Activated CD8-positive, alpha-beta memory T cell treated with anti-CD3 and anti-CD28 coated beads for 36 hours (primary cell): ENCODE results near the gene RETN. TPM values are rescaled to one million over a fixed set of nuclear protein-coding genes. Genes with fewer than 3 reads are reported as not detected.
"Not testable (repeated sequence)": the region's sequence is repeated elsewhere in the genome, so short reads cannot be mapped to it uniquely, and the experiment has no call there.

ENCODE experiments used
- CTCF ChIA-PET: fragments of 350-600 bp; sonication (Branson Sonifier 250); formaldehyde crosslinking; loops from one replicate; lab custom pipeline; 2021; ENCODE audit warnings: antibody characterized with exemption; lab: Charles Lee
- POLR2A ChIA-PET: fragments of 350-600 bp; sonication (Branson Sonifier 250); formaldehyde crosslinking; loops from one replicate; lab custom pipeline; 2021; ENCODE audit warnings: antibody characterized with exemption; lab: Charles Lee
- total RNA-seq, 2 experiments: library from RNA; stranded (reverse); gene quantifications; one replicate each; pipeline ENCODE4 v1.2.3, GENCODE V29; 2021

Gene RETN
- total RNA-seq, 2 experiments from 2014 or later = not detected

GRCh38 chr19:7636317-7636690, 32.5 kb upstream of the RETN start:
- CTCF ChIA-PET = interaction anchor here (1.1 kb wide), 1 partner anchor 14 kb away, joined by 3 read pairs; no protein-coding TSS in a partner anchor
- POLR2A ChIA-PET = no interaction called here

GRCh38 chr19:7636691-7637373, 32.0 kb upstream of the RETN start, which contains the start of gene STXBP2:
STXBP2 (plus strand) TSS chr19:7637110; CDS start chr19:7637150, 40 bp downstream.
- CTCF ChIA-PET = interaction anchor here (1.9 kb wide), 1 partner anchor 44 kb away, joined by 7 read pairs; the partner anchor contains the start of gene TRAPPC5
- POLR2A ChIA-PET = interaction anchor here (0.8 kb wide), 1 partner anchor 15 kb away, joined by 3 read pairs; no protein-coding TSS in a partner anchor

DNA sequence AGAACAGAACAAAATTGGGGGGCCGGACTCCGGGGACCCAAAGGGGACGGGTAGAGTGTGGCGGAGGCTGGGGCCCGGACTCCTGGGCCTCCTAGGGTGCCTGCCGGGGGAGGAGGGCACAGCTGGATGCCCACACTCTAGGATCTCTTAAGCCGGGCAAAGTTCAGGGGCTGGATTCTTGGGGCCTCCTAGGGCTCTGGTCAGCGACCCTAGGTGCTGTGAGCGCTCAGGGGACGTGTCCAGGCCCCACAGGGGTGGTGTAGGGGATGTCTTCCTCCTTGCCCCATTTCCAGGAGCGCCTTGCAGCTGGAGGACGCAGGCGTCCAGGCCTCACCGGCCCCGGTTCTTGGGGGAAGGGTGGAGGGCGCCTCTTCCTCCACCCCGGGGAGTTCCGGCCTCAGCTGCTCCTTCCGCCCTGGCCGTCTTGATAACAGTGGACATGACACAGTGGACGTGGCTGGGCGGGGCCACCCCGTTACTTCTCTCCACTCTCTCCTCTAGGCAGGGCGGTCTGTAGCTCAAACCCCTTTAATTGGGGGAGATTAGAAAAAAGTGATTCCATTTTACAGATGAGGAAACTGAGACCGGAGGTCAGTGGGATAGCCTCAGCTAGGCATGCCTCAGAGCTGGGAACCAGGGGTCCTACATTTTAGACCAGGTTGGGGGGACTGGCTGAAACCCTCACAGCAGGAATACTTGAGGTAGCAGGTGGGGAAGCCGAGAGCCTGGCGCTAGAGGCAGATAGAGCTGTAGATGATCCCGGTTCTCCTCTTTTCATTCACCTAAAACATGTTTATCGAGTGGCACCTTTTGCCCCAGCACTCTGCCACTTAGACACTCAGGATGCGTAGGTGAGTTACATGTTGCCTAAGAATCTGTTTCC, 31.2 kb upstream of the RETN start:
- ChIA-PET CTCF (interaction anchor here (0.8 to 1.9 kb wide), 3 partner anchors 43 to 216 kb away, joined by 3 to 7 read pairs (median 3); partner anchors contain the start of gene TRAPPC5), POLR2A (interaction anchor here (0.8 kb wide), 1 partner anchor 14 kb away, joined by 3 read pairs; no protein-coding TSS in a partner anchor)

GRCh38 chr19:7638802-7639465, 29.9 kb upstream of the RETN start:
- POLR2A ChIA-PET = no interaction called here
- CTCF ChIA-PET = interaction anchor here (0.9 to 1.9 kb wide), 2 partner anchors 42 to 72 kb away, joined by 3 to 7 read pairs; partner anchors contain the start of gene TRAPPC5

- ChIA-PET CTCF (no interaction called here), POLR2A (no interaction called here)
These were observed 28.9 kb upstream of the RETN start for GRCh38 chr19:7639863-7640348.

GRCh38 chr19:7640803-7641202, 28.0 kb upstream of the RETN start:
- POLR2A ChIA-PET = no interaction called here
- CTCF ChIA-PET = no interaction called here

GRCh38 chr19:7641290-7642276, 27.3 kb upstream of the RETN start:
- CTCF ChIA-PET = interaction anchor here (0.9 kb wide), 1 partner anchor 11 kb away, joined by 3 read pairs; no protein-coding TSS in a partner anchor
- POLR2A ChIA-PET = no interaction called here

GRCh38 chr19:7642295-7643030, 26.4 kb upstream of the RETN start:
- ChIA-PET POLR2A (no interaction called here), CTCF (interaction anchor here (0.9 kb wide), 1 partner anchor 10 kb away, joined by 3 read pairs; no protein-coding TSS in a partner anchor)

DNA sequence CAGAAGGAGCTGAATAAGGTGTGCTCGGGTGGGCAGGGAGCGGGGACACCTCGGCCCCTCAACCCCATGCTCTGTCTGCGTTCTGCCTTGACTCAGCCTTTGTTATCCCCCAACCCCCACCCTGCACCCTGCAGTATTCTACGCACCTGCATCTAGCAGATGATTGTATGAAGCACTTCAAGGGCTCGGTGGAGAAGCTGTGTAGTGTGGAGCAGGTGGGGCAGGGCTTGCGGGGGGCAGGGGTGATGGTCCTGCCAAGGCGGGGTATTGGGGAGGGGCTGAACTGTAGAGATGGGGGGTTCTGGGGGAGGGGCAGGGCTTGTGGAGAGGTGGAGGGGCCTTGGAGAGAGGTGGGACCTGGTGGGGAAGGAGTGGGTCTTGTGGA, 25.8 kb upstream of the RETN start:
- CTCF ChIA-PET = no interaction called here
- POLR2A ChIA-PET = no interaction called here

DNA sequence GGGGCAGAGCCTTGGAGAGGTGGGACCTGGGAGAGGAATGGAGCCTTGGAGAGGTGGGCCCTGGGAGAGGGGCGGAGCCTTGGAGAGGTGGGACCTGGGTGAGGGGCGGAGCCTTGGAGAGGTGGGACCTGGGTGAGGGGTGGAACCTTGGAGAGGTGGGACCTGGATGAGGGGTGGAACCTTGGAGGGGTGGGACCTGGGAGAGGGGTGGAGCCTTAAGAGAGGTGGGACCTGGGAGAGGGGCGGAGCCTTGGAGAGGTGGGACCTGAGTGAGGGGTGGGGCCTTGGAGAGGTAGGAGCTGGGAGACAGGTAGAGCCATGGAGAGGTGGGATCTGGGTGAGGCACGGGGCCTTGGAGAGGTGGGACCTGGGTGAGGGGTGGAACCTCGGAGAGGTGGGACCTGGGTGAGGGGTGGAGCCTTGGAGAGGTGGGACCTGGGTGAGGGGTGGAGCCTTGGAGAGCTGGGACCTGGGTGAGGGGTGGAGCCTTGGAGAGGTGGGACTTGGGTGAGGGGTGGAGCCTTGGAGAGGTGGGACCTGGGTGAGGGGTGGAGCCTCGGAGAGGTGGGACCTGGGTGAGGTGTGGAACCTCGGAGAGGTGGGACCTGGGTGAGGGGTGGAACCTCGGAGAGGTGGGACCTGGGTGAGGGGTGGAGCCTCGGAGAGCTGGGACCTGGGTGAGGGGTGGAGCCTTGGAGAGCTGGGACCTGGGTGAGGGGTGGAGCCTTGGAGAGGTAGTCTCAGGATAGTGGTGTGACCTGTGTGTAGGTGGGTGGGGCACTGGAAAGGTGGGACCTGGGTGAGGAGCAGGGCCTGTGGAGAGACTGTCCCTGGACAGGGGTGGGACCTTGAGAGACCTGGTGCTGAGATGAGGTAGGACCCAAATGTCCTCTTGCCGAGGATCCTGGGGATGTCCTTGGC, 25.0 kb upstream of the RETN start:
- CTCF ChIA-PET = not testable (repeated sequence)
- POLR2A ChIA-PET = interaction anchor here (0.9 kb wide), 1 partner anchor 13 kb away, joined by 3 read pairs; no protein-coding TSS in a partner anchor

GRCh38 chr19:7644550-7644877, 24.3 kb upstream of the RETN start:
- ChIA-PET POLR2A (no interaction called here), CTCF (no interaction called here)

DNA sequence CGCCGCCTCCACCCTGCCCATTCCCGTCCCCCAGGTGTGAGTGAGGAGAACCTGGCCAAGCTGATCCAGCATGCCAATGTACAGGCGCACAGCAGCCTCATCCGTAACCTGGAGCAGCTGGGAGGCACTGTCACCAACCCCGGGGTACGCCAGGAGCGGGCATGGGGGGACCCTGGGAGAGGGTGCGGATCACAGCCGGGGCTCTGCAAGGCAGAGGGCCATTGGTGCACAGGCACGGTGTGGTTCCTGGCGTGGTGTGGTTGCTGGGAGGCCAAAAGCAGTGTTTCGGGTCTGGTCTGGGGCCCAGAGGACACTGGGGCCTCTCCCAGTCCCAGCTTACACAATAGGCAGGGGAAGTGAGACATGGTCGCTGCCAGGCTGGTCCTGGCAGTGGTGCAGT, 23.7 kb upstream of the RETN start:
- POLR2A ChIA-PET = no interaction called here
- CTCF ChIA-PET = no interaction called here

DNA sequence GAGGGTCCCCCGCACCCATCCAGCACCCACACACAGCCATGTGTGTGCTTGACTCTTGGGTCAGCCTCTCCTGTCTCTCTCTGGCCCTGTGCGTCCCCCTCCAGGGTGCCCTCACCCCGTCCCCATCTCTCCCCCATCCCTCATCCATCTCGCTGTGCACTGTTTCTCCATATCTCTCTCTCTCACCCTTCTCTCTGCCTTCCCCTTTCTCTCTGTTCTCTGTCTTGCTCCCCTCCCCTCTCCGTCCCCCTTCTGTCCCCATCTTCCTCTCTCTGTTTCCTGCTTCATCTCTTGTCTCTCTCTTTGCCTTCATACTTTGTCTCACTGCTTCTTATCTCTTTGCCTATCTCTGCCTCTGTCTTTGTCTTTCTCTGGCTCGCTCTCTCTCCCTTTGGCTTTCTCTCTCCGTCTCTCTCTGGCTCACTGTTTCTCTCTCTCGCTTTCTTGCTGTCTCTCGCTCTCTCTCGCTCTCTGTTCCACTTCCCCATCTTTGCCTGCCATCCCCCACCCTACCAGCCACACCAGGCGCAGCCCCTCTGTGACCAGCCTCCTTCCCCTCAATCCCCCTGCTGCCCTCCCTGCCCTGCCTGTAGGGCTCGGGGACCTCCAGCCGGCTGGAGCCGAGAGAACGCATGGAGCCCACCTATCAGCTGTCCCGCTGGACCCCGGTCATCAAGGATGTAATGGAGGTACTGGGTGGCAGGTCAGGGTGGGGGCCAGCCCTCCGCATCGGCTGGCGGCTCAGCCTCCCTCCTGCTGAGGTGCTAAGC, 23.0 kb upstream of the RETN start:
- ChIA-PET POLR2A (no interaction called here), CTCF (no interaction called here)

DNA sequence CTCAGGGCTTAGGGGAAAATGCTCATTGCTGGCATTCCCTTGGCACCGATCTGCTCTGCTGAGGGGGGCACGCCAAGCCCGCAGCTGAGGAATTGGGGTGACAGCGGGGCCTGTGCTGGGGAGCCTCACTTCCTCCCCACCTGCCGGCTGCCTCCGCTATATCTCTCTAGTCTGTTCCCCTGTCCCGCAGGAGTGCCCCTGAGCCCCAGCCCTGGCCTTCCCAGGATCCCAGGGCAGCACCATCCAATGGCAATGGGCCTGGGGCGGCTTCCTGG, 22.5 kb upstream of the RETN start:
- POLR2A ChIA-PET = no interaction called here
- CTCF ChIA-PET = no interaction called here

DNA sequence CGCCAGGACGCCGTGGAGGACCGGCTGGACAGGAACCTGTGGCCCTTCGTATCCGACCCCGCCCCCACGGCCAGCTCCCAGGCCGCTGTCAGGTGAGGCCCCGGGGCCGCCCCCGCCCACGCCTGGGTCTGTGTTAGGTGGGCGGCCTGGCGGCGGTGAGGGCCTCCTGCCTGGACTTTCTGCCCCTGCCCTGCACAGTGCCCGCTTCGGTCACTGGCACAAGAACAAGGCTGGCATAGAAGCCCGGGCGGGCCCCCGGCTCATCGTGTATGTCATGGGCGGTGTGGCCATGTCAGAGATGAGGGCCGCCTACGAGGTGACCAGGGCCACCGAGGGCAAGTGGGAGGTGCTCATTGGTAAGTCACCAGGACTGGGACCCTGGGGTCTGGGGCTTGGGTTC, 21.7 kb upstream of the RETN start:
- POLR2A ChIA-PET = no interaction called here

More for the DNA sequence above, 21.7 kb upstream of the RETN start:
- CTCF ChIA-PET = no interaction called here
